ENCODE results near the gene SLC10A7. TPM values are rescaled to one million over a fixed set of nuclear protein-coding genes. Genes with fewer than 3 reads are reported as not detected.

The SLC10A7 gene
- total and polyA plus RNA-seq, 4 donors = 3.7 to 18.7 (median 7.6) TPM

- TF ChIP-seq REST (IDR thresholded peaks at IDR 0.05) = no peak
Measured at GRCh38 chr4:146224326-146224966, 297.3 kb downstream of the SLC10A7 start (continued).

- WGBS = 81% methylated on average over 8 of the region's 8 CpGs
Measured at GRCh38 chr4:146222313-146222712, 299.4 kb downstream of the SLC10A7 start.

More at GRCh38 chr4:146222313-146222712, 299.4 kb downstream of the SLC10A7 start:
- Histone ChIP-seq H3K4me3 (ENCODE audit: low read depth in 1 of 3, low read length in 3 of 3) (no peak overlapping the region), H3K36me3 (ENCODE audit: control insufficient read depth in 4 of 4, insufficient read depth in 3 of 4, low read depth in 1 of 4, low read length in 3 of 4) (no peaks in the 10 kb centered on the region), H3K27me3 (ENCODE audit: control insufficient read depth in 4 of 4, insufficient read depth in 4 of 4, low read length in 3 of 4) (no peaks in the 10 kb centered on the region), H3K9me3 (ENCODE audit: control insufficient read depth in 4 of 4, low read length in 3 of 4) (no peaks in the 10 kb centered on the region), H3K27ac (ENCODE audit: low read depth in 1 of 2, low read length in 2 of 2) (no peak overlapping the region), H3K4me1 (ENCODE audit: control insufficient read depth in 4 of 4, insufficient read depth in 4 of 4, low read length in 3 of 4) (no peaks in the 10 kb centered on the region), H3K9ac (ENCODE audit: low read depth in 1 of 2, low read length in 2 of 2) (no peak overlapping the region)
- TF ChIP-seq JUND (IDR thresholded peaks at IDR 0.05) (no peak), RXRA (IDR thresholded peaks at IDR 0.05) (no peak), FOXA1 (IDR thresholded peaks at IDR 0.05) (no peak), REST (IDR thresholded peaks at IDR 0.05) (no peak), HNF4G (IDR thresholded peaks at IDR 0.05) (no peak), ZBTB33 (IDR thresholded peaks at IDR 0.05) (no peak), EGR1 (IDR thresholded peaks at IDR 0.05; ENCODE audit: low read depth in 2 of 2) (no peak), NR2F2 (IDR thresholded peaks at IDR 0.05) (no peak), ATF3 (IDR thresholded peaks at IDR 0.05) (no peak), YY1 (IDR thresholded peaks at IDR 0.05) (no peak), SP1 (IDR thresholded peaks at IDR 0.05) (no peak), CTCF (IDR thresholded peaks at IDR 0.05; ENCODE audit: low read depth, low read length, missing input control) (no peak), RAD21 (IDR thresholded peaks at IDR 0.05) (no peak), FOXA2 (IDR thresholded peaks at IDR 0.05) (no peak), HNF4A (conservative IDR thresholded peaks at IDR 0.05) (no peak), TAF1 (conservative IDR thresholded peaks at IDR 0.05) (no peak)
- no peak for DNase-seq (ENCODE audit: low spot score)
